ENCODE measurements around the gene GULP1.

DNA sequence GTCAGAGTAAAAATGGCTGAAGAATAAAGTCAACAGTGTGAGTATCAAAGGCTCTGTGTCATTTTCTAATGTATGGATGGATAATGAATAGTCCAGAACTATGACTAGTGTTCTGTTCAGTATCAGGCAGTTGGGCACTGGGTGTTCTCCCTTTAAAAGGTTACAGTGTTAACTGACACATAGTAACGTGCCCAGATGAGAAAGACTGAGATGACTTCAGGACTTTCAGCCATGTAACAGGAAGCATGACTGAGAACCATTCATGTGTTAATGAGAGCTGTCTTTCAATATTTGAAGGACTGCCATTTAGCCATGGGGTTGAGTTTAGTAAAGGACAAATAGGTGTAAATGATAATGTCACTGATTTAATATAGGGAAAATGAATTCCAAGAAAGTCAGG, 187.1 kb downstream of the GULP1 start:
- TF ChIP-seq, protein P1, sequence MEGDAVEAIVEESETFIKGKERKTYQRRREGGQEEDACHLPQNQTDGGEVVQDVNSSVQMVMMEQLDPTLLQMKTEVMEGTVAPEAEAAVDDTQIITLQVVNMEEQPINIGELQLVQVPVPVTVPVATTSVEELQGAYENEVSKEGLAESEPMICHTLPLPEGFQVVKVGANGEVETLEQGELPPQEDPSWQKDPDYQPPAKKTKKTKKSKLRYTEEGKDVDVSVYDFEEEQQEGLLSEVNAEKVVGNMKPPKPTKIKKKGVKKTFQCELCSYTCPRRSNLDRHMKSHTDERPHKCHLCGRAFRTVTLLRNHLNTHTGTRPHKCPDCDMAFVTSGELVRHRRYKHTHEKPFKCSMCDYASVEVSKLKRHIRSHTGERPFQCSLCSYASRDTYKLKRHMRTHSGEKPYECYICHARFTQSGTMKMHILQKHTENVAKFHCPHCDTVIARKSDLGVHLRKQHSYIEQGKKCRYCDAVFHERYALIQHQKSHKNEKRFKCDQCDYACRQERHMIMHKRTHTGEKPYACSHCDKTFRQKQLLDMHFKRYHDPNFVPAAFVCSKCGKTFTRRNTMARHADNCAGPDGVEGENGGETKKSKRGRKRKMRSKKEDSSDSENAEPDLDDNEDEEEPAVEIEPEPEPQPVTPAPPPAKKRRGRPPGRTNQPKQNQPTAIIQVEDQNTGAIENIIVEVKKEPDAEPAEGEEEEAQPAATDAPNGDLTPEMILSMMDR (IDR thresholded peaks at IDR 0.05) = no peak
- TF ChIP-seq POLR2A (IDR thresholded peaks at IDR 0.05) = no peak
